ENCODE measurements around the gene ALKBH3. TPM values are rescaled to one million over a fixed set of nuclear protein-coding genes. Genes with fewer than 3 reads are reported as not detected.

ALKBH3 gene
- polyA plus RNA-seq, 1 of the 3 experiments (the other 2 are of a cell fraction), result 27.0 TPM

DNA sequence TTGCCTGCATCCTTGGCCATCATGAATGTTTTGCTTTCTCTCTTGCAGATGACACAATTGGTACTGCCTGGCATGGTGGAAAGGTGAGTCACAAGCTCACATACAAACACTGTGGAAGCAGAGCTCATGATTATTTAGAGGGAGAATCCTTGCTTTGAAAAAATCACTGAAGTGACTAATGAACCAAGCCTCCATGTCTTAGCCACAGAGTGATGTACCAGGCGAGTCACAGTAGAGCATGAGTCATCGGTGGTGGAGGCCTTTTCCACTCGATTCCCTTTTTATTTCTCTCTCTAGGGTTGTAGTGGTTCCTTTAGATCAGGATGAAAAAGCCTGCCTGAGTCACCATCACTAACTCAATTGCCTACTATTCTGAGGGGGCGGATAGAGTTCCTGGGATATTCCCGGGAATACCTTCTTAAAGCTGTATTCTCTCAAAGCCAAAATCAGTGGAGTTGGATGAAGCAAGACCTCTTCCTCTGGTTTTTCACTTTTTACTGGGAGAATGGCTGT lies 49.6 kb upstream of the ALKBH3 start:
- Histone ChIP-seq H3K9ac (peak overlapping the region; percentile 54; the same call in 1 of the 2 replicates), H3K4me3 (ENCODE audit: low read depth in 2 of 2, low read length in 1 of 2) (peak overlapping the region; percentile 17 to 45; a peak in 3 of 4 replicates), H3F3A (replicated peaks; ENCODE audit: insufficient read depth) (peaks cover 10% of the 10 kb centered on the region), H3K9me3 (no peaks in the 10 kb centered on the region), H3K27ac (ENCODE audit: low read depth in 2 of 2, low read length in 1 of 2) (peak overlapping the region in 1 of 2 experiments; percentile 87; a peak in 2 of 4 replicates), H2AFZ (ENCODE audit: low read depth) (peak overlapping the region; percentile 49; the same call in 1 of the 2 replicates), H3K79me2 (ENCODE audit: insufficient read depth) (no peaks in the 10 kb centered on the region), H3K4me1 (ENCODE audit: control insufficient read depth in 1 of 2, insufficient read depth in 2 of 2, low read depth in 1 of 2, low read length in 1 of 2) (peaks cover 5 to 9% of the 10 kb centered on the region in 2 experiments; a peak in 3 of 4 replicates), H3K27me3 (ENCODE audit: insufficient read depth) (no peaks in the 10 kb centered on the region), H4K20me1 (ENCODE audit: insufficient read depth) (no peaks in the 10 kb centered on the region), H3K36me3 (replicated peaks in 1 of 2; ENCODE audit: control insufficient read depth in 1 of 2, insufficient read depth in 2 of 2, low read length in 1 of 2) (no peaks in the 10 kb centered on the region), H3K9me2 (no peaks in the 10 kb centered on the region), H3K4me2 (peak overlapping the region; percentile 53)
- 1% methylated on average over 5 of the region's 5 CpGs for WGBS (ENCODE audit: low lambda C conversion rate)
- CTCF ChIA-PET, result interaction anchor here (0.6 to 16.8 kb wide), 5 partner anchors 11 to 254 kb away, joined by 3 to 337 read pairs (median 4); no protein-coding TSS in a partner anchor
- POLR2A ChIA-PET, result no interaction called here
- TF ChIP-seq FOSL2 (IDR thresholded peaks at IDR 0.05; ENCODE audit: borderline replicate concordance, low read depth) (peak; percentile 99), EP300 (IDR thresholded peaks at IDR 0.05; ENCODE audit: borderline replicate concordance in 1 of 2, low read depth in 1 of 2, low read length in 1 of 2) (peak in 1 of 2 experiments; percentile 68; a peak in 1 of 4 replicates), MXI1 (IDR thresholded peaks at IDR 0.05; ENCODE audit: low read depth, low read length) (no peak), TEAD4 (IDR thresholded peaks at IDR 0.05; ENCODE audit: borderline replicate concordance, insufficient read depth) (peak; percentile 72; the same call in 1 of the 2 replicates), TAF1 (IDR thresholded peaks at IDR 0.05; ENCODE audit: borderline replicate concordance, low read depth, low read length) (no peak), POLR2AphosphoS5 (IDR thresholded peaks at IDR 0.05; ENCODE audit: low read depth, low read length) (peak; percentile 70; the same call in 1 of the 2 replicates), GABPA (IDR thresholded peaks at IDR 0.05; ENCODE audit: low read depth) (no peak), JUND (IDR thresholded peaks at IDR 0.05) (peak; percentile 99), YY1 (IDR thresholded peaks at IDR 0.05; ENCODE audit: low read depth) (peak; percentile 79; the same call in 1 of the 2 replicates), FOXM1 (IDR thresholded peaks at IDR 0.05; ENCODE audit: low read depth) (0 out of 2 replicates have a peak, but pooled peaks have one; percentile 35), REST (IDR thresholded peaks at IDR 0.05; ENCODE audit: low read depth, low read length) (no peak; the same call in none of the 2 replicates), USF2 (IDR thresholded peaks at IDR 0.05; ENCODE audit: borderline replicate concordance, low read depth, low read length) (no peak), RXRA (IDR thresholded peaks at IDR 0.05; ENCODE audit: borderline replicate concordance, low read depth) (peak; percentile 78; the same call in 1 of the 2 replicates), SIN3A (IDR thresholded peaks at IDR 0.05; ENCODE audit: borderline replicate concordance, low read depth, low read length) (peak; percentile 65; the same call in 1 of the 2 replicates), MEF2A (IDR thresholded peaks at IDR 0.05; ENCODE audit: borderline replicate concordance, low read depth) (peak; percentile 64; the same call in 1 of the 2 replicates), GATA2 (CRISPR knock-in tag; IDR thresholded peaks at IDR 0.05) (no peak), NFIC (IDR thresholded peaks at IDR 0.05; ENCODE audit: borderline replicate concordance) (peak; percentile 54; the same call in 1 of the 2 replicates), TCF12 (IDR thresholded peaks at IDR 0.05) (peak; percentile 81), RAD21 (IDR thresholded peaks at IDR 0.05; ENCODE audit: low read length) (no peak), PBX3 (IDR thresholded peaks at IDR 0.05) (peak; percentile 72), FOXJ3 (CRISPR knock-in tag; IDR thresholded peaks at IDR 0.05) (no peak)
- TF ChIP-seq, protein P1, sequence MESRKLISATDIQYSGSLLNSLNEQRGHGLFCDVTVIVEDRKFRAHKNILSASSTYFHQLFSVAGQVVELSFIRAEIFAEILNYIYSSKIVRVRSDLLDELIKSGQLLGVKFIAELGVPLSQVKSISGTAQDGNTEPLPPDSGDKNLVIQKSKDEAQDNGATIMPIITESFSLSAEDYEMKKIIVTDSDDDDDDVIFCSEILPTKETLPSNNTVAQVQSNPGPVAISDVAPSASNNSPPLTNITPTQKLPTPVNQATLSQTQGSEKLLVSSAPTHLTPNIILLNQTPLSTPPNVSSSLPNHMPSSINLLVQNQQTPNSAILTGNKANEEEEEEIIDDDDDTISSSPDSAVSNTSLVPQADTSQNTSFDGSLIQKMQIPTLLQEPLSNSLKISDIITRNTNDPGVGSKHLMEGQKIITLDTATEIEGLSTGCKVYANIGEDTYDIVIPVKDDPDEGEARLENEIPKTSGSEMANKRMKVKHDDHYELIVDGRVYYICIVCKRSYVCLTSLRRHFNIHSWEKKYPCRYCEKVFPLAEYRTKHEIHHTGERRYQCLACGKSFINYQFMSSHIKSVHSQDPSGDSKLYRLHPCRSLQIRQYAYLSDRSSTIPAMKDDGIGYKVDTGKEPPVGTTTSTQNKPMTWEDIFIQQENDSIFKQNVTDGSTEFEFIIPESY (IDR thresholded peaks at IDR 0.05; ENCODE audit: borderline replicate concordance, low read depth), result peak; percentile 82
- TF ChIP-seq, protein P2, sequence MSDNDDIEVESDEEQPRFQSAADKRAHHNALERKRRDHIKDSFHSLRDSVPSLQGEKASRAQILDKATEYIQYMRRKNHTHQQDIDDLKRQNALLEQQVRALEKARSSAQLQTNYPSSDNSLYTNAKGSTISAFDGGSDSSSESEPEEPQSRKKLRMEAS (IDR thresholded peaks at IDR 0.05; ENCODE audit: low read depth), result peak; percentile 71; the same call in 1 of the 2 replicates
- TF ChIP-seq, protein P3, sequence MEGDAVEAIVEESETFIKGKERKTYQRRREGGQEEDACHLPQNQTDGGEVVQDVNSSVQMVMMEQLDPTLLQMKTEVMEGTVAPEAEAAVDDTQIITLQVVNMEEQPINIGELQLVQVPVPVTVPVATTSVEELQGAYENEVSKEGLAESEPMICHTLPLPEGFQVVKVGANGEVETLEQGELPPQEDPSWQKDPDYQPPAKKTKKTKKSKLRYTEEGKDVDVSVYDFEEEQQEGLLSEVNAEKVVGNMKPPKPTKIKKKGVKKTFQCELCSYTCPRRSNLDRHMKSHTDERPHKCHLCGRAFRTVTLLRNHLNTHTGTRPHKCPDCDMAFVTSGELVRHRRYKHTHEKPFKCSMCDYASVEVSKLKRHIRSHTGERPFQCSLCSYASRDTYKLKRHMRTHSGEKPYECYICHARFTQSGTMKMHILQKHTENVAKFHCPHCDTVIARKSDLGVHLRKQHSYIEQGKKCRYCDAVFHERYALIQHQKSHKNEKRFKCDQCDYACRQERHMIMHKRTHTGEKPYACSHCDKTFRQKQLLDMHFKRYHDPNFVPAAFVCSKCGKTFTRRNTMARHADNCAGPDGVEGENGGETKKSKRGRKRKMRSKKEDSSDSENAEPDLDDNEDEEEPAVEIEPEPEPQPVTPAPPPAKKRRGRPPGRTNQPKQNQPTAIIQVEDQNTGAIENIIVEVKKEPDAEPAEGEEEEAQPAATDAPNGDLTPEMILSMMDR (IDR thresholded peaks at IDR 0.05), result no peak
- no peak for DNase-seq

All from SK-N-SH (cell line).